Left renal pelvis (tissue), 4 donors: Measurements from ENCODE around the gene TIAM2. TPM values are rescaled to one million over a fixed set of nuclear protein-coding genes. Genes with fewer than 3 reads are reported as not detected.

Source experiments
- DNase-seq, 4 donors: peaks; one replicate each; pipeline ENCODE4 v3.0.0-alpha.2; 2013; ENCODE audit warnings: low read depth in 4 of 4, low spot score in 3 of 4
- polyA plus RNA-seq, 4 donors: library from polyadenylated mRNA; unstranded; fragments of 120-200 nt; gene quantifications; one replicate each; pipeline ENCODE4 v1.2.1, GENCODE V29; 2013; ENCODE audit not compliant: insufficient read length in 4 of 4

The TIAM2 gene
- polyA plus RNA-seq, 4 donors: 18.4 to 22.2 (median 21.1) TPM

- DNase-seq: no peak
Observed at GRCh38 chr6:155121699-155122098, 126.6 kb downstream of the TIAM2 start.

GRCh38 chr6:155122199-155122950 is 127.3 kb downstream of the TIAM2 start:
- DNase-seq: no peak

GRCh38 chr6:155123520-155123919 is 128.4 kb downstream of the TIAM2 start:
- no peak for DNase-seq

GRCh38 chr6:155125906-155126305 is 130.8 kb downstream of the TIAM2 start:
- no peak for DNase-seq

- DNase-seq: peak in 2 of 4 donors; percentile 12 to 40
Observed at GRCh38 chr6:155126727-155127439, 131.8 kb downstream of the TIAM2 start.

GRCh38 chr6:155128977-155129376 is 133.9 kb downstream of the TIAM2 start:
- no peak for DNase-seq

GRCh38 chr6:155129744-155130143 is 134.6 kb downstream of the TIAM2 start:
- DNase-seq: no peak

GRCh38 chr6:155130161-155130853 is 135.2 kb downstream of the TIAM2 start:
- no peak for DNase-seq

- DNase-seq: no peak
Observed at GRCh38 chr6:155132617-155133016, 137.5 kb downstream of the TIAM2 start.

- DNase-seq: no peak
Observed at GRCh38 chr6:155141002-155141401, 145.9 kb downstream of the TIAM2 start.

- DNase-seq: no peak
Observed at GRCh38 chr6:155141512-155141911, 146.4 kb downstream of the TIAM2 start.

GRCh38 chr6:155142168-155143028 is 147.3 kb downstream of the TIAM2 start:
- no peak for DNase-seq

GRCh38 chr6:155143029-155143577 is 148.0 kb downstream of the TIAM2 start:
- no peak for DNase-seq

- DNase-seq: no peak
Observed at GRCh38 chr6:155143578-155144106, 148.5 kb downstream of the TIAM2 start.

GRCh38 chr6:155146205-155146604 is 151.1 kb downstream of the TIAM2 start:
- DNase-seq: no peak

- no peak for DNase-seq
Observed at GRCh38 chr6:155147958-155148663, 153.0 kb downstream of the TIAM2 start.

GRCh38 chr6:155150967-155151671 is 156.0 kb downstream of the TIAM2 start:
- no peak for DNase-seq

- no peak for DNase-seq
Observed at GRCh38 chr6:155152211-155153076, 157.3 kb downstream of the TIAM2 start.
